Urothelium cell line (cell line): Measurements from ENCODE around the gene CFAP97D2.
"Not testable (repeated sequence)": the region's sequence is repeated elsewhere in the genome, so short reads cannot be mapped to it uniquely, and the experiment has no call there.

Experiments used
- DNase-seq: peaks from one replicate; pipeline ENCODE4 v3.0.0; 2011; ENCODE audit warnings: low spot score, mixed read lengths
- FAIRE-seq: peaks from 2 replicates; lab custom pipeline; 2011; peaks lifted over from hg19 to GRCh38; lab: Jason Lieb, UNC

The CFAP97D2 gene

DNA sequence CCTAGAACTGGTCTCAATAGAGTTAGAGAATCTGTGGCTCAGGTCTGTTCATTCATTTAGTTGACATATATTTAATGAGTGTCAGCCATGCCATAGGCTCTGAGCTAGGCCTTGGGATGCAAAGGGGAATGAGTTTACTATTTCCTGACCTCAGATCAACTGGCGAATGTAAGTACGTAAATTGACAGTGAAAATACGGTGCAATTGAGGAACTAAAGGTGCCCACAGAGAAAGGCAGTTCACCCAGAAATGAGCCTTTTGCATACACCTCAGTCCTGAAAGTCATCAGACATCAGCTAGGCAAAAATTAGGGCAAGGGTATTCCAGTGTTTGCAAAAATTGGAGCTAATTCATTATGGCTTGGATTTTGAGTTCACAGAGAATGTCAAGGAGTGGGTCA is 81.8 kb downstream of the CFAP97D2 start:
- no peak for FAIRE-seq
- no peak for DNase-seq

DNA sequence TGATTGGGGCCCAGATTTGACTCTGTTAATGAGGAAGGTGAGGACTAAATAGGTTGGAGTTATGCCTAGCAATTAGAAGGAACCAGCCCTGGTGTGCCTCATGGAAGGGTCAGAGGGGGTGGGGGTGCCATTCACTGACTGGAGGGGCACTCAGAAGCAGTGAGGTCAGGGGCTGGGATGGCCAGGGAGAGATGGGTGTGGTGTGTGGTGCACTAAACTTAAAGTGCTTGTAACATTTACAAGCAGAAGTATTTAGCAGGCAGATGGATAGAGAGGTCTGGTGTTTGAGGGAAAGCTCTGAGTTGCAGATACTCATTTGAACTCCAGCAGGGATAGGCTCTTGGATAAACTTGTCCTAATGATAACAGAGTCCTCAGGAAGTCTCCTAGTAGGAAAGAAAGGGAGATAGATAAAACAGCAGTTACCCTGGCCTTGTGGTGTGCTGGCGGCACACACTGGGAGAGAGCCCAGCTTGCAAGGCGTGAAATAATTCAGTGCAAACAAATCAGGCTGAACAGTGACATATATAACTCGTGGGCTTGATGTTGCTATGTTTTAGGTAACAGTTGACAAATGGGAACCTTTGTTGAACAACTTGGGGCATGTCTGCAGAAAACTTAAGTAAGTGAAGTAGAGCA is 82.4 kb downstream of the CFAP97D2 start:
- DNase-seq (no peak), FAIRE-seq (peak; percentile 17)

DNA sequence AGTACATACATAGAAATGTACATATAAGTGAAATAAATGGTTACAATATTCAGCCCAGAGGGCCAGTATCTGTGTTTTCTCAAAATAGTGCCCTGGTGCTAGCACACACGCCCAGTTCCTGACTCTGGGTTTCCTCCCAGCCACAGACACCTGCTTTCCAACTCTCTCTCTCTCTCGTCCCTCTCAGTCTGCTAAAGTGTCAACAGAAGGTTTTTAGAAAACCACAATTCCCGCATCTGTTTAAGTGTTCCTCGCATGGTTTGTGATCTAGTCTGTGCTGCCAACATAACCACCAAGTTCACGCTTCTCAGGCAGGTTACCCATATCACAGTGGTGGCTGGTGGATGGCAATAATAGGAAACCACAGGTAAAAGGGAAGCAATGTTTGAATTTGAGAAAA is 84.5 kb downstream of the CFAP97D2 start:
- no peak for DNase-seq
- FAIRE-seq = no peak

DNA sequence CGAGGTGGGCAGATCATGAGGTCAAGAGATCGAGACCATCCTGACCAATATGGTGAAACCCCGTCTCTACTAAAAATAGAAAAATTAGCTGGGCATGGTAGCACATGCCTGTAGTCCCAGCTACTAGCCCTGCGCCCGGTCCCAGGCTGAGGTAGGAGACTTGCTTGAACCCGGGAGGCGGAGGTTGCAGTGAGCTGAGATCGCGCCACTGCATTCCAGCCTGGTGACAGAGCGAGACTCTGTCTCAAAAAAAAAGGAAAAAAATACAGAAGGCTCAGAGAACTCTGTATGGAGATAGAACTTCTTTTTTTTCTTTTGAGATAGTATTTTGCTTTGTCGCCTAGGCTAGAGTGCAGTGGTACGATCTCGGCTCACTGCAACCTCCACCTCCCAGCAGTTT is 85.3 kb downstream of the CFAP97D2 start:
- not testable (repeated sequence) for FAIRE-seq, DNase-seq

DNA sequence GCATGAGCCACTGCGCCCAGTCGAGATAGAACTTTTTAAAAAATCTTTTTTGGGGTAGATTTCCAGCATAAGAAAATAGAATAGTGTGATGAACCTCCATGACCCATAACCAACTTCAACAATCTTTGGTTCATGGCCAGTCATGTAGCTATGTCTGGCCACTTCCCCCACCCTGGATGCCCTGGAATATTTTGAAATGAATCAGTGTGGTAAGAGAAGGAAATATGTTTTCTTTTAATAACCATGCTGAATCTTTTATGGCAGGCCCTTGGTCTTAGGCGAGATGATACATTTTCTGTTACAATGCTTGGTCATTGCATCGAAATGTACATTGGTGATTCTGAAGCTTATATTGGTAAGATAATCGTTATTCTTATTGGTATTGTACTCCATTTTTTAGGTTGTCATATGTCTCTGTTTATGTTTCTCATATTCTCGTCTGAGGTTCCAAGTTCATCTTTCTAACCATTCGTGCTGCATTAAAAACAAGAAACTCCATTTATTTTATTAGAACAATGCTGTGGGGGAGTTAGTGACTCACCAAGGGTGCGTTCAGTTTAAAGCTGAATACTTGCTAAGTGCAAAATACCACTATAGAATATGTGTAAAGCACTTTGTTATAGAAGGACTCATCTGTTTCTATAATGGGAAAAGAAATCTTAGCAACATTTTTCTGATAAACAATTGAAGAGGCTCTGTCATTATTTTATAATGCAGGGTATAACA is 86.0 kb downstream of the CFAP97D2 start:
- FAIRE-seq = no peak
- no peak for DNase-seq

DNA sequence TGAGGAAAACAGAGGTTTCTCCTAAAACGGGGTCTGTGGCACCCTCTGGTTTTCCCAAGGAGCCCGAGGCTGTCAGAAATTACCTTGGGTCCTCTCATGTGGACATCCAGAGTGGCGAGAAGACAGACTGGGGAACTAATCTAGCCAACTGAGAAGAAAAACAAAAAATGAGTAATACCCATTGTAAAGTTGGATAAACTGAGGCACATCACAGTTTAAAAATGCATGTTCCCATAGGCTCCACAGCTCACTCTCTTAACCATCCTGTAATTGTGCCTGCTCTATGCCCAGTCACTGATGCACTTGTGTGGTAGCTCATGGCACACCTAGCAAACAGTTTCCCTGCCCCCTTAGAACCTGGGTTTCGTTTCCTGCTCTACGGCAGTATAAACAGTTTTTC is 87.2 kb downstream of the CFAP97D2 start:
- no peak for FAIRE-seq

DNA sequence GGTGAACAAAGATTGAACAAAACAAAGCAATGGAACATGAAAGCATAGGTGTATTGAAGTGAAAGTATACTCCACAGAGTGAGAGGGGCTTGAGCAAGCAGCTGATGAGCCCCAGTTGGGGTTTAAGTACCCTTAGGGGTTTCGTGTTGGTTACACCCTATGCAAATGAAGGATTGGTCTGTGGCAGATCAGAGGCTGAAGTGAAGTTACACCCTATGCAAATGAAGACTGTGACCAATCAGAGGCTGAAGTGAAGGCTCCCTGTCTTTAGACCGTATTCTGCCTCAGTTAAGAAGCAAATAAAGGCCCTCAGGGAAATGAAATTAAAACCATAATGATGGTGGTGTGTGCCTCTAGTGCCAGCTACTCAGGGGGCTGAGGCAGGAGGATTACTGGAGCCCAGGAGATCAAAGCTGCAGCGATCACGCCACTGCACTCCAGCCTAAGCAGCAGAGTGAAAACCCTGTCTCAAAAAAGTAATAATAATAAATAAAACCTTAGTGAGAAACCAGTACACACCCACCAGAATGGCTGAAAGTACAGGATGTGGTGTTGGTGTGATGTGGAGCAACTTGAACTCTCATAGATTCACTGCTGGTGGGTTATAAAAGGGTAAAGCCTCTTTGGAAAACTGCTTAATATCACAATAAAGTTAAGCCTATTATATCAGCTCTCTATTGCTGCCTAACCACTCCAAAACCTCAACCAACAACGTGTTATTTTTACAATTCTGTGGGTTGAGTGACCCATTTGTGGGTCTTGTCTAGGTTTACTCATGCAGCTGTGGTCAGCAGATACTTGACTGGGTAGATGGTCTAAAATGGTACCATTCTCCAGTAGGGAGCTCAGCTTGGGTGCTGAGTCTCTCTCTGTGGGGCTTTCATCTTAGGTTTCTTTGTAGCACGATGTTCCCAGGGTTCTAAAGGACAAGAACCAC is 89.6 kb downstream of the CFAP97D2 start:
- FAIRE-seq (no peak), DNase-seq (no peak)

More for the DNA sequence above, 87.2 kb downstream of the CFAP97D2 start:
- no peak for DNase-seq

DNA sequence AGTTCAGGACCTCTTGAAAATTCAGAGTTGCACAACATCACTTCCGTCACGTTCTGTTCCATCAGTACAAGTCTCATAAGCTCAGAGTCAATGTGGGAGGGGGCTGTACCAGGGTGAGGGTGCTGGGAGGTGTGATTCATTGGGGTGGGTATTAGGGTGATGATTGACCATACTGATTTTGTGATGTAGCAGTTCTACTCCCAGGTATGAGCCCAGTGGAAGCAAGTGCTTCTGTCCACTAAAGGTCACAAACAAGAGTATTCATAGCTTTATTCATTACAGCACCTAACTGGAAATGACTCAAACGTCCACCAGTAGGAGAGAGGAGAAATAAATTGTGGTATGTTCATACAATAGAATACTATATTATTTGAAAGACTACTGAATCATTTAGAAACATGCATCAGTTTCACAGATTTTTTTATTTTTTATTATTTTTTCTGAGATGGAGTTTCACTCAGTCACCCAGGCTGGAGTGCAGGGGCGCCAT is 90.3 kb downstream of the CFAP97D2 start:
- DNase-seq (no peak), FAIRE-seq (no peak)
